ENCODE results near the gene HAPSTR1. TPM values are rescaled to one million over a fixed set of nuclear protein-coding genes. Genes with fewer than 3 reads are reported as not detected.

Gene HAPSTR1
- total RNA-seq, 1 experiment from 2014 or later, result 49.9 TPM

DNA sequence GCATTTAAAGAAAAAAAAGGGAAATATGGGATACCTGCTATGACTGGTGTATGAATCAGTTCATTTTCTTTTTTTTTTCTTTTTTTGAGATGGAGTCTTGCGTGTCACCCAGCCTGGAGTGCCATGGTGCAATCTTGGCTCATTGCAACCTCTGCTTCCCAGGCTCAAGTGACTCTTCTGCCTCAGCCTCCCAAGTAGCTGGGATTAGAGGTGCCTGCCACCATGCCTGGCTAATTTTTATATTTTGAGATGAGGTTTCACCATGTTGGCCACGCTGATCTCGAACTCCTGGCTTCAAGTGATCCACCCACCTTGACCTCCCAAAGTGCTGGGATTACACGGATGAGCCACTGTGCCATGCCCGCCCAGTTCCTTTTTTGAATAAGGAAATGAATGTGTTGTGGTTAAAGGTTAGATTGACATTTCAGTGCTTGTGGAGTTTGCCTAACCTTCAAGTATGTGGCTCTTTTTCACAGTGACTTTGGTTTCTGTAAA lies 7.7 kb downstream of the HAPSTR1 start:
- TF ChIP-seq SIN3A (IDR thresholded peaks at IDR 0.05; ENCODE audit: borderline replicate concordance, insufficient read depth, low read depth, low read length) (no peak), POLR2AphosphoS5 (IDR thresholded peaks at IDR 0.05; ENCODE audit: low read depth, low read length) (no peak), TCF7L2 (IDR thresholded peaks at IDR 0.05; ENCODE audit: low read depth, low read length) (no peak)
- TF ChIP-seq, protein P1, sequence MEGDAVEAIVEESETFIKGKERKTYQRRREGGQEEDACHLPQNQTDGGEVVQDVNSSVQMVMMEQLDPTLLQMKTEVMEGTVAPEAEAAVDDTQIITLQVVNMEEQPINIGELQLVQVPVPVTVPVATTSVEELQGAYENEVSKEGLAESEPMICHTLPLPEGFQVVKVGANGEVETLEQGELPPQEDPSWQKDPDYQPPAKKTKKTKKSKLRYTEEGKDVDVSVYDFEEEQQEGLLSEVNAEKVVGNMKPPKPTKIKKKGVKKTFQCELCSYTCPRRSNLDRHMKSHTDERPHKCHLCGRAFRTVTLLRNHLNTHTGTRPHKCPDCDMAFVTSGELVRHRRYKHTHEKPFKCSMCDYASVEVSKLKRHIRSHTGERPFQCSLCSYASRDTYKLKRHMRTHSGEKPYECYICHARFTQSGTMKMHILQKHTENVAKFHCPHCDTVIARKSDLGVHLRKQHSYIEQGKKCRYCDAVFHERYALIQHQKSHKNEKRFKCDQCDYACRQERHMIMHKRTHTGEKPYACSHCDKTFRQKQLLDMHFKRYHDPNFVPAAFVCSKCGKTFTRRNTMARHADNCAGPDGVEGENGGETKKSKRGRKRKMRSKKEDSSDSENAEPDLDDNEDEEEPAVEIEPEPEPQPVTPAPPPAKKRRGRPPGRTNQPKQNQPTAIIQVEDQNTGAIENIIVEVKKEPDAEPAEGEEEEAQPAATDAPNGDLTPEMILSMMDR (IDR thresholded peaks at IDR 0.05), result no peak
- TF ChIP-seq, protein P2, sequence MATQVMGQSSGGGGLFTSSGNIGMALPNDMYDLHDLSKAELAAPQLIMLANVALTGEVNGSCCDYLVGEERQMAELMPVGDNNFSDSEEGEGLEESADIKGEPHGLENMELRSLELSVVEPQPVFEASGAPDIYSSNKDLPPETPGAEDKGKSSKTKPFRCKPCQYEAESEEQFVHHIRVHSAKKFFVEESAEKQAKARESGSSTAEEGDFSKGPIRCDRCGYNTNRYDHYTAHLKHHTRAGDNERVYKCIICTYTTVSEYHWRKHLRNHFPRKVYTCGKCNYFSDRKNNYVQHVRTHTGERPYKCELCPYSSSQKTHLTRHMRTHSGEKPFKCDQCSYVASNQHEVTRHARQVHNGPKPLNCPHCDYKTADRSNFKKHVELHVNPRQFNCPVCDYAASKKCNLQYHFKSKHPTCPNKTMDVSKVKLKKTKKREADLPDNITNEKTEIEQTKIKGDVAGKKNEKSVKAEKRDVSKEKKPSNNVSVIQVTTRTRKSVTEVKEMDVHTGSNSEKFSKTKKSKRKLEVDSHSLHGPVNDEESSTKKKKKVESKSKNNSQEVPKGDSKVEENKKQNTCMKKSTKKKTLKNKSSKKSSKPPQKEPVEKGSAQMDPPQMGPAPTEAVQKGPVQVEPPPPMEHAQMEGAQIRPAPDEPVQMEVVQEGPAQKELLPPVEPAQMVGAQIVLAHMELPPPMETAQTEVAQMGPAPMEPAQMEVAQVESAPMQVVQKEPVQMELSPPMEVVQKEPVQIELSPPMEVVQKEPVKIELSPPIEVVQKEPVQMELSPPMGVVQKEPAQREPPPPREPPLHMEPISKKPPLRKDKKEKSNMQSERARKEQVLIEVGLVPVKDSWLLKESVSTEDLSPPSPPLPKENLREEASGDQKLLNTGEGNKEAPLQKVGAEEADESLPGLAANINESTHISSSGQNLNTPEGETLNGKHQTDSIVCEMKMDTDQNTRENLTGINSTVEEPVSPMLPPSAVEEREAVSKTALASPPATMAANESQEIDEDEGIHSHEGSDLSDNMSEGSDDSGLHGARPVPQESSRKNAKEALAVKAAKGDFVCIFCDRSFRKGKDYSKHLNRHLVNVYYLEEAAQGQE (IDR thresholded peaks at IDR 0.05; ENCODE audit: insufficient read depth in 1 of 2, low read depth in 2 of 2, low read length in 1 of 2), result no peak
- CTCF ChIA-PET, result no interaction called here
- ATAC-seq (no peak), DNase-seq (ENCODE audit: low read depth, low spot score) (no peak)
- peaks cover 57% of the 10 kb centered on the region for H3K36me3 ChIP-seq (ENCODE audit: control insufficient read depth, insufficient read depth, low read length)
- no peak overlapping the region for H3K4me3 ChIP-seq (ENCODE audit: low read depth in 2 of 2, low read length in 2 of 2)
- in situ Hi-C loops (cut with HindIII; ENCODE audit: low pct_unique_long_range_greater_than_20kb, low sequenced_read_pairs) (no loop called here), intact Hi-C loops (cut with micrococcal nuclease; ENCODE audit: unreplicated experiment) (loop anchor here (10.0 kb wide), 1 partner anchor 144 kb away; no protein-coding TSS in a partner anchor)
- H3K4me1 ChIP-seq (ENCODE audit: control insufficient read depth, insufficient read depth, low read length), result peaks cover 54% of the 10 kb centered on the region
- POLR2A ChIA-PET, result interaction anchor here (0.6 kb wide), 1 partner anchor 1537 kb away, joined by 6 read pairs; no protein-coding TSS in a partner anchor
- no peaks in the 10 kb centered on the region for H3K27me3 ChIP-seq (ENCODE audit: control insufficient read depth, insufficient read depth, low read length)
- H3K9me3 ChIP-seq (ENCODE audit: control insufficient read depth, insufficient read depth, low read depth, low read length), result no peaks in the 10 kb centered on the region
- BruUV-seq (replicated peaks), result no TSS peak
- H3K27ac ChIP-seq (ENCODE audit: low read length), result no peak overlapping the region; the same call in 1 of the 2 replicates

DNA sequence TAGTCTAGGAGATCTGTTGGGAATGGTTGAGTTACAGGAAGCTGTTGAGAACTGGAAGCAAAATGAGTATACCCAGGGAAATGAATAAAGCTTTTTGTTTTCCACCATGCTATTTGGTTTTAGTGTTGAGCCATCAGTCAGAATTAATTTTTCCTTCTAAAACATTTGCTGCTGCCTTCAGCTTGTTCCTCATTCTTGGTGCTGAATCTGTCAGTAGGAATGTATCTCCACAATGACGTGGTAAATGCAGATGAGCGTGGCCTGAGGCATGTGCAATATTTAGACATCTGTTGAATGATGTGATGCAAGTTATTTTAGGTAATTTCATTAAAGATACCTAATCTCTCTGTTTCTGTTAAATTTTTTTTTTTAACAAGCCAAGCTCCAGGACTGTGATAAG lies 10.9 kb downstream of the HAPSTR1 start:
- intact Hi-C loops (cut with micrococcal nuclease; ENCODE audit: unreplicated experiment), result no loop called here
- H3K9me3 ChIP-seq (ENCODE audit: control insufficient read depth, insufficient read depth, low read depth, low read length), result no peaks in the 10 kb centered on the region
- peaks cover 53% of the 10 kb centered on the region for H3K36me3 ChIP-seq (ENCODE audit: control insufficient read depth, insufficient read depth, low read length)
- no peak overlapping the region for H3K4me3 ChIP-seq (ENCODE audit: low read depth in 2 of 2, low read length in 2 of 2)
- peaks cover 29% of the 10 kb centered on the region for H3K4me1 ChIP-seq (ENCODE audit: control insufficient read depth, insufficient read depth, low read length)
- CTCF ChIA-PET, result interaction anchor here (0.6 kb wide), 1 partner anchor 17 kb away, joined by 8 read pairs; no protein-coding TSS in a partner anchor
- no peak for ATAC-seq
- POLR2A ChIA-PET, result no interaction called here
- TF ChIP-seq, protein P1 (IDR thresholded peaks at IDR 0.05), result no peak
- TF ChIP-seq SIN3A (IDR thresholded peaks at IDR 0.05; ENCODE audit: borderline replicate concordance, insufficient read depth, low read depth, low read length), result no peak
- TF ChIP-seq, protein P2 (IDR thresholded peaks at IDR 0.05; ENCODE audit: insufficient read depth in 1 of 2, low read depth in 2 of 2, low read length in 1 of 2), result no peak
- TF ChIP-seq POLR2AphosphoS5 (IDR thresholded peaks at IDR 0.05; ENCODE audit: low read depth, low read length), result no peak
- no peak for TF ChIP-seq TCF7L2 (IDR thresholded peaks at IDR 0.05; ENCODE audit: low read depth, low read length)
- in situ Hi-C loops (cut with HindIII; ENCODE audit: low pct_unique_long_range_greater_than_20kb, low sequenced_read_pairs), result no loop called here
- DNase-seq (ENCODE audit: low read depth, low spot score), result no peak
- no peak overlapping the region for H3K27ac ChIP-seq (ENCODE audit: low read length)
- no peaks in the 10 kb centered on the region for H3K27me3 ChIP-seq (ENCODE audit: control insufficient read depth, insufficient read depth, low read length)
- BruUV-seq (replicated peaks), result no TSS peak

Data from Panc1 (cell line).